HepG2 (cell line): ENCODE results near the gene ACOXL.

Source experiments
- ARNTL ChIP-seq: sonication (generic); formaldehyde crosslinking; IDR thresholded peaks from 2 replicates; pipeline ENCODE4 v1.4.0; 2020; ENCODE audit warnings: mild to moderate bottlenecking, missing genetic modification reagents
- ATAD3A ChIP-seq: sonication (generic); formaldehyde crosslinking; IDR thresholded peaks from 2 replicates; pipeline ENCODE4 v1.4.0; 2020; ENCODE audit warnings: missing genetic modification reagents
- EP300 ChIP-seq, 3 experiments: sonication (generic) in 1 of 3; formaldehyde crosslinking in 1 of 3; IDR thresholded peaks; 2 replicates each; pipeline versions ENCODE4 v1.5.1 to v1.6.1; 2011 to 2020; ENCODE audit warnings: low read depth in 2 of 3, low read length in 2 of 3, borderline replicate concordance in 1 of 3, improper control_type of control experiment in 1 of 3, mild to moderate bottlenecking in 1 of 3, missing genetic modification reagents in 1 of 3, moderate library complexity in 1 of 3
- FLYWCH1 ChIP-seq: sonication (generic); formaldehyde crosslinking; IDR thresholded peaks from 2 replicates; pipeline ENCODE4 v1.8.1; 2023; ENCODE audit warnings: mild to moderate bottlenecking, missing genetic modification reagents
- MXI1 ChIP-seq: IDR thresholded peaks from 3 replicates; pipeline ENCODE4 v1.6.1; 2012; ENCODE audit warnings: low read depth, low read length, inconsistent platforms, borderline replicate concordance
- NFYB ChIP-seq: sonication (generic); formaldehyde crosslinking; IDR thresholded peaks from 2 replicates; pipeline ENCODE4 v1.4.0; 2020; ENCODE audit warnings: missing genetic modification reagents
- RFX3 ChIP-seq: IDR thresholded peaks from 2 replicates; pipeline ENCODE4 v1.6.1; 2016; ENCODE audit warnings: missing biosample characterization, missing genetic modification reagents
- ZBTB3 ChIP-seq: sonication (generic); formaldehyde crosslinking; IDR thresholded peaks from 2 replicates; pipeline ENCODE4 v1.4.0; 2020; ENCODE audit warnings: low read depth, mild to moderate bottlenecking, moderate library complexity, missing genetic modification reagents, borderline replicate concordance
- ZNF101 ChIP-seq: sonication (generic); formaldehyde crosslinking; IDR thresholded peaks from 2 replicates; pipeline ENCODE4 v1.4.0; 2020; ENCODE audit warnings: mild to moderate bottlenecking, low read depth, missing genetic modification reagents, borderline replicate concordance
- ZNF543 ChIP-seq: sonication (generic); formaldehyde crosslinking; IDR thresholded peaks from 2 replicates; pipeline ENCODE4 v1.4.0; 2020; ENCODE audit warnings: mild to moderate bottlenecking, missing genetic modification reagents
- TF ChIP-seq, protein P1 (sequence below): IDR thresholded peaks from 2 replicates; pipeline ENCODE4 v1.6.1; 2012; ENCODE audit warnings: low read depth, low read length, improper control_type of control experiment
- TF ChIP-seq, protein P2 (sequence below): sonication (generic); formaldehyde crosslinking; IDR thresholded peaks from 2 replicates; pipeline ENCODE4 v1.5.0; 2020; ENCODE audit warnings: mild to moderate bottlenecking, missing genetic modification reagents, moderate library complexity
- TF ChIP-seq, protein P3 (sequence below): sonication (generic); formaldehyde crosslinking; IDR thresholded peaks from 2 replicates; pipeline ENCODE4 v1.4.0; 2020; ENCODE audit warnings: missing genetic modification reagents

DNA sequence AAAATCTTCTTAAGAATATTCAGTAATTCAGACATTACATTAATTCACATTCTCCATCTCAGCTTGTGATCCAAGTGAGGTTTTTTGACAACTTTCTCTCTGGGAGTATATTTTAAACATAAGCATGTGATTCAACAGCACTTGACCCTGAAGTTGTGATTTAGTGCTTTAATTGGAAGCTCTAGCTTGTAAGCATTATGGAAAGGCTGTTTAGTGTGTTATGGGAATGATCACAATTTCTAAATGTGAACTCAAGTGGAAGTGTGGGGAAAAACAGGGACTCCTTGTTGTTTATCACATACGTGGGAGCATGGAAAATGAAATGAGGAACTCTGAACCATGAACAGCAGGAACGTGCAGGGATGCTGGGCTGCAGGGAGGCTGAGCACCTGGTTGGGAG is 239.4 kb downstream of the ACOXL start:
- no peak for TF ChIP-seq ARNTL (CRISPR knock-in tag)
- no peak for TF ChIP-seq ZNF543 (CRISPR knock-in tag)
- TF ChIP-seq RFX3 (CRISPR knock-in tag), result no peak
- TF ChIP-seq ATAD3A (CRISPR knock-in tag), result no peak
- TF ChIP-seq, protein P1, sequence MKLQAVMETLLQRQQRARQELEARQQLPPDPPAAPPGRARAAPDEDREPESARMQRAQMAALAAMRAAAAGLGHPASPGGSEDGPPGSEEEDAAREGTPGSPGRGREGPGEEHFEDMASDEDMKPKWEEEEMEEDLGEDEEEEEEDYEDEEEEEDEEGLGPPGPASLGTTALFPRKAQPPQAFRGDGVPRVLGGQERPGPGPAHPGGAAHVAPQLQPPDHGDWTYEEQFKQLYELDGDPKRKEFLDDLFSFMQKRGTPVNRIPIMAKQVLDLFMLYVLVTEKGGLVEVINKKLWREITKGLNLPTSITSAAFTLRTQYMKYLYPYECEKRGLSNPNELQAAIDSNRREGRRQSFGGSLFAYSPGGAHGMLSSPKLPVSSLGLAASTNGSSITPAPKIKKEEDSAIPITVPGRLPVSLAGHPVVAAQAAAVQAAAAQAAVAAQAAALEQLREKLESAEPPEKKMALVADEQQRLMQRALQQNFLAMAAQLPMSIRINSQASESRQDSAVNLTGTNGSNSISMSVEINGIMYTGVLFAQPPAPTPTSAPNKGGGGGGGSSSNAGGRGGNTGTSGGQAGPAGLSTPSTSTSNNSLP, result no peak
- no peak for TF ChIP-seq FLYWCH1 (CRISPR knock-in tag)
- TF ChIP-seq, protein P2, sequence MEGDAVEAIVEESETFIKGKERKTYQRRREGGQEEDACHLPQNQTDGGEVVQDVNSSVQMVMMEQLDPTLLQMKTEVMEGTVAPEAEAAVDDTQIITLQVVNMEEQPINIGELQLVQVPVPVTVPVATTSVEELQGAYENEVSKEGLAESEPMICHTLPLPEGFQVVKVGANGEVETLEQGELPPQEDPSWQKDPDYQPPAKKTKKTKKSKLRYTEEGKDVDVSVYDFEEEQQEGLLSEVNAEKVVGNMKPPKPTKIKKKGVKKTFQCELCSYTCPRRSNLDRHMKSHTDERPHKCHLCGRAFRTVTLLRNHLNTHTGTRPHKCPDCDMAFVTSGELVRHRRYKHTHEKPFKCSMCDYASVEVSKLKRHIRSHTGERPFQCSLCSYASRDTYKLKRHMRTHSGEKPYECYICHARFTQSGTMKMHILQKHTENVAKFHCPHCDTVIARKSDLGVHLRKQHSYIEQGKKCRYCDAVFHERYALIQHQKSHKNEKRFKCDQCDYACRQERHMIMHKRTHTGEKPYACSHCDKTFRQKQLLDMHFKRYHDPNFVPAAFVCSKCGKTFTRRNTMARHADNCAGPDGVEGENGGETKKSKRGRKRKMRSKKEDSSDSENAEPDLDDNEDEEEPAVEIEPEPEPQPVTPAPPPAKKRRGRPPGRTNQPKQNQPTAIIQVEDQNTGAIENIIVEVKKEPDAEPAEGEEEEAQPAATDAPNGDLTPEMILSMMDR (CRISPR knock-in tag), result no peak
- no peak for TF ChIP-seq ZBTB3 (CRISPR knock-in tag)
- TF ChIP-seq, protein P3, sequence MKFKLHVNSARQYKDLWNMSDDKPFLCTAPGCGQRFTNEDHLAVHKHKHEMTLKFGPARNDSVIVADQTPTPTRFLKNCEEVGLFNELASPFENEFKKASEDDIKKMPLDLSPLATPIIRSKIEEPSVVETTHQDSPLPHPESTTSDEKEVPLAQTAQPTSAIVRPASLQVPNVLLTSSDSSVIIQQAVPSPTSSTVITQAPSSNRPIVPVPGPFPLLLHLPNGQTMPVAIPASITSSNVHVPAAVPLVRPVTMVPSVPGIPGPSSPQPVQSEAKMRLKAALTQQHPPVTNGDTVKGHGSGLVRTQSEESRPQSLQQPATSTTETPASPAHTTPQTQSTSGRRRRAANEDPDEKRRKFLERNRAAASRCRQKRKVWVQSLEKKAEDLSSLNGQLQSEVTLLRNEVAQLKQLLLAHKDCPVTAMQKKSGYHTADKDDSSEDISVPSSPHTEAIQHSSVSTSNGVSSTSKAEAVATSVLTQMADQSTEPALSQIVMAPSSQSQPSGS, result no peak
- TF ChIP-seq NFYB (CRISPR knock-in tag), result no peak
- no peak for TF ChIP-seq MXI1
- no peak for TF ChIP-seq ZNF101 (CRISPR knock-in tag)
- no peak for TF ChIP-seq EP300 (IDR thresholded peaks at IDR 0.05; ENCODE audit: low read depth in 2 of 2, low read length in 2 of 2)
- no peak for TF ChIP-seq EP300 (CRISPR knock-in tag; IDR thresholded peaks at IDR 0.05; ENCODE audit: borderline replicate concordance)
